ENCODE measurements around the gene DHH. TPM values are rescaled to one million over a fixed set of nuclear protein-coding genes. Genes with fewer than 3 reads are reported as not detected.
A peak's percentile ranks its signal among the peaks of the same experiment; 100 is the strongest.

Gene DHH
- total and polyA plus RNA-seq, 5 experiments from 2014 or later: 0.27 to 0.47 TPM; not detected in 3

DNA sequence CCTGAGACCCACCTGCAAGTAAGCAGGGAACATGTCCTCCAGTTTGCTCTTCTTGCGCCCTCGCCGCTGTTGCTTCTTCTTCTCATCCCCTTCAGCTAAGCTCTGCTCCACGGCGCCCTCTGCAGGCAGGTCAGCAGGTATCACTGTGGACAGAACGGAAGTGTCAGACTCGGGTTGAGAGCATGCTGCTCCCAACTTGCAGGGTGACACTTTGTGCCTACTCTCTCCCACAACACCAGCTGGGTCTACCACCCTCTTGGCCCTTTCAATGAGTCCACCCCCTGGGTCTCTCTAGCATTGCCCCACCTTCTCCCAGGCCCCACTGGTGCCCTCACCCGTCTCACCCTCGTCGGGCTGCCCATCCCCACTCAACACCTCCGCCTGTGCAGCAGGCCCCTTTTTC lies 50.7 kb downstream of the DHH start:
- H3K36me3 Mint-ChIP-seq: peaks cover 0 to 97% (median 14%) of the 10 kb centered on the region in 3 donors
- H3K4me1 Mint-ChIP-seq: peaks cover 3 to 13% (median 7%) of the 10 kb centered on the region in 4 donors
- no peak overlapping the region for H3K4me3 Mint-ChIP-seq
- H3K27ac Mint-ChIP-seq: peak overlapping the region in 7 of 10 donors; percentile 24 to 92 (median 86)
- peak; percentile 65 to 90 (median 74) for DNase-seq
- POLR2A ChIA-PET: interaction anchor here (1.4 kb wide), 1 partner anchor 14 kb away, joined by 6 read pairs; no protein-coding TSS in a partner anchor
- peak; percentile 91 to 95 for ATAC-seq
- no peaks in the 10 kb centered on the region for H3K27me3 Mint-ChIP-seq
- no peaks in the 10 kb centered on the region for H3K9me3 Mint-ChIP-seq

DNA sequence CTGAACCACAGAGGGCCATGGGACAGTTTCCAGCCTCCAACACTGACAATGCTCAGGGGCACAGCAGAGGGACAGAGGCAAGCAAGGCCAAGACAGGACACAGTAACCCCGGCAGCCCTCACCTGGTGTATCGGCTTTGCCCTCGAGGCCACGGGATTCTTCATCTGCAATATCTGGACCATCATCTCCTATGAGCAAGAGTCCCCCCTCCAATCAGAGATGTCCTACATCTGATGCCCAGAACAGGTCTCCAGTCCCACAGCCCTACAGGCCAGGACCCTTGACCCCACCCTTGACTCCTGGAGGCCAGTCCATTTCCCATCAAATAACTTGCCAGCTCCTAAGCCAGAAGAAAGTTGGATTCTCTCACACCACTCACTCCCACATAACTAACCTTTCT lies 51.4 kb downstream of the DHH start:
- Mint-ChIP-seq H3K36me3 (peaks cover 0 to 97% (median 13%) of the 10 kb centered on the region in 3 donors), H3K9me3 (no peaks in the 10 kb centered on the region), H3K27me3 (no peaks in the 10 kb centered on the region), H3K4me1 (peaks cover 3 to 13% (median 7%) of the 10 kb centered on the region in 4 donors), H3K4me3 (no peak overlapping the region), H3K27ac (peak overlapping the region in 7 of 10 donors; percentile 24 to 92 (median 86))
- POLR2A ChIA-PET: interaction anchor here (1.4 kb wide), 1 partner anchor 14 kb away, joined by 6 read pairs; no protein-coding TSS in a partner anchor
- no peak for DNase-seq
- no peak for ATAC-seq

DNA sequence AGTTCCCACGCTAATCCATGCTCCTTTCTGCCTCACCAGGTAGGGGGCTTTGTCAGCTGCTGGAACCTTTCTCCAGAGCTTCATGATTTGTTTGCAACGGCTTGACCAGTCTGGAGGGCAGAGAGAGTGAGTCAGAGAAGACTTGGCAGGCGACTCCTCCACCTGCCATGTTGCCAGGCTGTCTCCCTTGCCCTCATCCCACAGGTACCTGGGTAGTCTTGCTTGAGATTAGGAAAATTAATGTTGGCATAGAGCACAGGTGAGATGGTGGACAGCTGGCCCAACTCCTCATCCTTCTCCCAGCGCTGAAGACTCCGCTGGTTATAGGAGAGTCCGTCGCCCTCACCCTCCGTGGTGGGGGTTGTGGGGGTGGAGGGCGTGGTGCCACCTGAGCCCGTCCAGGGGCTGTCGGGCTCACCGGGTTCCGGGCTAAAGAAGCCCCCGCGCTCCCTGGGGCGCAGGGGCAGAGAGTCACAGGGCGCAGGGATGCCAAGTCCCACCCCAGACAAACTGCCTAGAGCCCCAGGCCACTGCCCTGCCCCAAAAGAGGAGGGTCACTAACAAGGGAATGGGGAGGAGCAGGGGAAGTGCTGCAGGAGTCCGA lies 52.6 kb downstream of the DHH start:
- ATAC-seq (no peak), DNase-seq (no peak)
- POLR2A ChIA-PET: interaction anchor here (1.3 to 1.4 kb wide), 2 partner anchors 13 to 89 kb away, joined by 3 read pairs; no protein-coding TSS in a partner anchor
- Mint-ChIP-seq H3K4me3 (peak overlapping the region in 1 of 10 donors; percentile 56), H3K27me3 (no peaks in the 10 kb centered on the region), H3K9me3 (no peaks in the 10 kb centered on the region), H3K27ac (peak overlapping the region in 3 of 10 donors; percentile 32 to 73 (median 47)), H3K36me3 (peaks cover 0 to 94% (median 6%) of the 10 kb centered on the region in 3 donors), H3K4me1 (peaks cover 3 to 13% (median 6%) of the 10 kb centered on the region in 4 donors)

DNA sequence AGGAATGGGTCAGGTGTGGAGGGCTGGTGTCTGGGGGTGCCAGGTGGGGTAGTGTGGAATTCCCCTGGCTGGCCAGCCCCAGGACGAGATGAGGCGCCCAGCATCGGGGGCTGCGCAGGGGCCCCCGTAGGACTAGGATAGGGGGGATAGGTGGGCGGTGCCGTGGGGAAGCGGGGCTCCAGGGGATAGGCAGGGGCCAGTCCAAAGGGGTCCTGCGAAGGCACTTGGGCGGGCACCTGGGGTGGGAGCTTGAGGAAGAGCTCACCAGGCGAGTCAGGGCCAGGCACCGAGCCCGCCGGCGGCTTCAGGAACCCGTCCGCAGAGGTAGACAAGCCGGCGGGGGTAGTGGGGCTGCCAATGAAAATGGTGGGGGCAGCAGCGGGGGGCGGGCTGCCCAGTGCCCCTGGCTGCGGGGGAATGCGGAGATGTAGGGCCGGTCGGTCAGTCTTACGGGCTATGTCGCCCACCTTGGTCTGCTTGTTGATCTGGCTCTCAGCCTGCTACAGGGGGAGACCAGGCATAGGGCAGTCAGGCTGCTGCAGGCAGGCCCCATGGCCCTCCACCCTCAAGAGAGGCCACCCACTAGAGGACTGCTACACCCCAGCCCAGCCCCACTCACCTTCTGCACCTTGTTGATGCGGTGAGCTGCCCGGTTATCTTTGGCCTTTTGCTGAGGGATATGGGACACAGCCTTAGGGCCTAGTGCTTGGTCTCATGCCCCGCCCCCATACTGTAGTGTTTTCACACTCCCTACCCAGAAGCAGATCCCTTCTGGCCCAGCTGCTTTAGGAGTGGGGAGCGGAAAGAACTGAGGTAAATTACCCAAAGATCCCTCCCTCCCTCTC lies 53.3 kb downstream of the DHH start:
- ATAC-seq (no peak), DNase-seq (no peak)
- H3K4me3 Mint-ChIP-seq: no peak overlapping the region
- POLR2A ChIA-PET: interaction anchor here (1.3 to 1.4 kb wide), 2 partner anchors 13 to 89 kb away, joined by 3 read pairs; no protein-coding TSS in a partner anchor
- no peaks in the 10 kb centered on the region for H3K9me3 Mint-ChIP-seq
- peaks cover 3 to 13% (median 6%) of the 10 kb centered on the region in 4 donors for H3K4me1 Mint-ChIP-seq
- peak overlapping the region in 1 of 10 donors; percentile 32 for H3K27ac Mint-ChIP-seq
- peaks cover 0 to 91% (median 6%) of the 10 kb centered on the region in 3 donors for H3K36me3 Mint-ChIP-seq
- no peaks in the 10 kb centered on the region for H3K27me3 Mint-ChIP-seq

DNA sequence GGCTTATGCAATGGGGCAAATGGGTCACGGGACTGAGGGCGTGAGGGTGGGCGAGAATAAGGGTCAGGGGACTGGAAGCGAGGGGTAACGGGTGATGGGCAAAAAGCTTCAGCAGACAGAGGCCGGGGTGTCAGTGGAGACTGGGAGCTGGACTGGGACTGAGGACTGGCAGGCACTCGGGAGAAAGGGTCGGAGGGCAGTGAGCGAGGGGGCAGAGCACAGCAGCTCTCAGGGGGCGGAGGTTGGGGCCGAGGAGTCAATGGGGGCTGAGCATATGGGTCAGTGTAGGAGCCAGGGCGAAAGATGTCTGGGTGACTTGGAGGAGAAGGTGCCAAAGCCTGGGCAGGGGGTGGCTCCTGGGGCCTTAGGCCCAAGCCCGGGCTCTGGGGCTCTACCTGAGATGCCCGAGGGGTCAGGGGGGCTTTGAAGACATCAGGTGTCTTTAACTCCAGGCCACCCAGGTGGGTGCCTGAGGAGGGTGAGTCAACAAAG lies 54.2 kb downstream of the DHH start:
- DNase-seq: no peak
- POLR2A ChIA-PET: interaction anchor here (0.7 to 1.4 kb wide), 4 partner anchors 9 to 90 kb away, joined by 3 read pairs; no protein-coding TSS in a partner anchor
- Mint-ChIP-seq H3K4me3 (no peak overlapping the region), H3K27me3 (no peaks in the 10 kb centered on the region), H3K27ac (peak overlapping the region in 1 of 10 donors; percentile 4), H3K36me3 (peaks cover 0 to 91% (median 7%) of the 10 kb centered on the region in 3 donors), H3K4me1 (peaks cover 3 to 13% (median 6%) of the 10 kb centered on the region in 4 donors), H3K9me3 (no peaks in the 10 kb centered on the region)
- ATAC-seq: no peak

DNA sequence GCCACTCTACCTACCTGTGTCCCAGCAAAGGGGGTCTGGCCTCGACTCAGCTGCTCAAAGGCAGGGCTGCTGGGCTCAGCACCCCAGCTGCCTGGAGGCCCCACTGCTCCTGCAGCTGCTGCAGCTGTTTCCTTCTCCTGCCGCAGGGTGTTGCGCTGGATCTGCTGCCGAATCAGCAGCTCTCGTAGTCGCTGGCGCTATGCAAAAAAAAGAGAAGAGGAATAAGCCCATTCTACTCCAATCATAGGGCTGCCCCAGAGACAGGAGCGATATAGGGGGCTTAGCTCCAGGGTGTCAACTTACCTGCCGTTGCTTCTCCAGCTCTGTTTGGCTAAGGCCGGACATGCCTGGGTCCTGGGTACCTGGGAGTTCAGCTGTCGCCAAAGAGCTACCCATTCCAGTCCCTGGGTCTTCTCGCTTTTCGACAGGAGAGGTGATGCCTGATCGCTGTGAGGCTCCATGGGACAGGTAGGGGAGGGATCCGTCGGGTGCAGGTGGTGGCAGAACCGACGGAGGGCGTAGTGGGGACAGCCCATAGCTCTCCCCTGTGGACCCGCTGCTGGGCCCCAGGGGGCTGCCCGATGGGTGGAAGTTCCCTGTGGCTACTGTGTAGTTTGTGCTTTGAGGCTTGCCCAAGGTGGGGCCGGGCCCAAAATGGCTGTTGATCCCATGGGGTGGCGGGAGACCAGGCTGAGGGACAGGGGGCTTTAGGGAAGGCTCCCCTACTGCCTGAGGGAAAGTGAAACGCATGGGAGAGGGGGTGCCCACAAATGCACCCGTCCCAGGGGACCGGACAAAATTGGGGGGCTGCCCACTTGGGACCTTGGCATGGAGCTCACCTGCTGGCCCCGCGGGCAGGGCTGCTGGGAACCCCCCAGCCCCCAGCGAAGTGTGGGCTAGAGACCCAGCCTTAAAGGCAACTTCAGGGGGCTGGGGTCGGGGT lies 54.9 kb downstream of the DHH start:
- peak overlapping the region in 1 of 10 donors; percentile 4 for H3K27ac Mint-ChIP-seq
- no peak for DNase-seq
- POLR2A ChIA-PET: interaction anchor here (0.7 to 1.1 kb wide), 2 partner anchors 8 to 19 kb away, joined by 3 read pairs; no protein-coding TSS in a partner anchor
- no peak overlapping the region for H3K4me3 Mint-ChIP-seq
- no peak for ATAC-seq
- H3K27me3 Mint-ChIP-seq: no peaks in the 10 kb centered on the region
- no peaks in the 10 kb centered on the region for H3K9me3 Mint-ChIP-seq
- peaks cover 3 to 12% (median 6%) of the 10 kb centered on the region in 4 donors for H3K4me1 Mint-ChIP-seq
- peaks cover 0 to 90% (median 7%) of the 10 kb centered on the region in 3 donors for H3K36me3 Mint-ChIP-seq

DNA sequence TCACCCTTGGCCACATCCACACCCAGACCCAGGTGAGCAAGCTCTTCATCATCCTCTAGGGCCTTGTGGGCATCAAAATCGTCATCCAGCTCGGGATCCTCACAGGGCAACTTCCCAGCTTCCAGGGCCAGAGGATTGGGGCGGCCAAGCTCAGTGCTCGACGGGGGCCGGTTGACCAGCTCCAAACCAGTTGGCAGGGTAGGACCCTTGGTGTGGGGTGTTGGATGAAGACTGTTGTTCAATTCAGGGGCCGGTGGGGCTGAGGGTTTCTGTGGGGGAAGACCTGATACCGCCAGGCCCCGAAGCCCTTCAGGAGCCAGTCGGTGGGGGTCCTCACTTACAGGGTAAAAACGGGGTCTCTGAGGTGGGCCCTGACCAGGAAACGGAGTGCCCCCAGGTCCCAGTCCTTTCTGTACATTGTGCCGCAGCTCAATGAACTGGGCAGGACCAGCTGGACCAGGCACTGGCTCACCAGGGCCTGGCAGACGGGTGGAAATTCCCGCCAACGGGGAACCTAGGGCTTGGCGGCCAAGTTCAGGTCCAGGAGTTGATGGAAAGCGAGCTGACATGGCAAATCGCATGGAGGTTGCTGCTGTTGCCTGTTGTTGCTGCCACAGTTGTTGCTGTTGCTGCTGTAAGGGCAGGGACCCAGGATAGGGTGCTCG lies 56.2 kb downstream of the DHH start:
- H3K36me3 Mint-ChIP-seq: peaks cover 0 to 88% (median 2%) of the 10 kb centered on the region in 3 donors
- H3K27me3 Mint-ChIP-seq: no peaks in the 10 kb centered on the region
- H3K4me3 Mint-ChIP-seq: no peak overlapping the region
- no peaks in the 10 kb centered on the region for H3K9me3 Mint-ChIP-seq
- H3K27ac Mint-ChIP-seq: no peak overlapping the region
- ATAC-seq (no peak), DNase-seq (no peak)
- POLR2A ChIA-PET: no interaction called here
- H3K4me1 Mint-ChIP-seq: peaks cover 0 to 2% (median under 1%) of the 10 kb centered on the region in 4 donors

DNA sequence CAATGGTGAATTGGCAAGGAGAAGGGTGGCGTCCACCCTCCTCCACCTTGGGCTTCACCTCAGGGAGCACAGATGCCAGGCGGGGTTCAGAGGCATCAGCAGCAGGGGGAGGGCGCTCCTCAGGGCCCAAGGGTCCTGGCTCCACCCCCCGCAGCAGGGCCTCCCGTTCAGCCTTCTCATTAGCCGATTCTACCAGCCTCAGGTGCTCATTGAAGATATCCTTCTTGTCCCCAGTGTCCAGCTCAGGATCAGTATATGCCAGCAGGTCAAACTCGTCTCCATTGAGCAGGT lies 56.7 kb downstream of the DHH start:
- ATAC-seq: no peak
- POLR2A ChIA-PET: interaction anchor here (1.0 kb wide), 1 partner anchor 22 kb away, joined by 3 read pairs; the partner anchor contains the start of gene KMT2D
- DNase-seq: no peak
- no peaks in the 10 kb centered on the region for H3K9me3 Mint-ChIP-seq
- H3K27ac Mint-ChIP-seq: no peak overlapping the region
- peaks cover 0 to 87% (median 2%) of the 10 kb centered on the region in 3 donors for H3K36me3 Mint-ChIP-seq
- H3K27me3 Mint-ChIP-seq: no peaks in the 10 kb centered on the region
- H3K4me3 Mint-ChIP-seq: no peak overlapping the region
- H3K4me1 Mint-ChIP-seq: peaks cover 0 to 2% (median under 1%) of the 10 kb centered on the region in 4 donors

DNA sequence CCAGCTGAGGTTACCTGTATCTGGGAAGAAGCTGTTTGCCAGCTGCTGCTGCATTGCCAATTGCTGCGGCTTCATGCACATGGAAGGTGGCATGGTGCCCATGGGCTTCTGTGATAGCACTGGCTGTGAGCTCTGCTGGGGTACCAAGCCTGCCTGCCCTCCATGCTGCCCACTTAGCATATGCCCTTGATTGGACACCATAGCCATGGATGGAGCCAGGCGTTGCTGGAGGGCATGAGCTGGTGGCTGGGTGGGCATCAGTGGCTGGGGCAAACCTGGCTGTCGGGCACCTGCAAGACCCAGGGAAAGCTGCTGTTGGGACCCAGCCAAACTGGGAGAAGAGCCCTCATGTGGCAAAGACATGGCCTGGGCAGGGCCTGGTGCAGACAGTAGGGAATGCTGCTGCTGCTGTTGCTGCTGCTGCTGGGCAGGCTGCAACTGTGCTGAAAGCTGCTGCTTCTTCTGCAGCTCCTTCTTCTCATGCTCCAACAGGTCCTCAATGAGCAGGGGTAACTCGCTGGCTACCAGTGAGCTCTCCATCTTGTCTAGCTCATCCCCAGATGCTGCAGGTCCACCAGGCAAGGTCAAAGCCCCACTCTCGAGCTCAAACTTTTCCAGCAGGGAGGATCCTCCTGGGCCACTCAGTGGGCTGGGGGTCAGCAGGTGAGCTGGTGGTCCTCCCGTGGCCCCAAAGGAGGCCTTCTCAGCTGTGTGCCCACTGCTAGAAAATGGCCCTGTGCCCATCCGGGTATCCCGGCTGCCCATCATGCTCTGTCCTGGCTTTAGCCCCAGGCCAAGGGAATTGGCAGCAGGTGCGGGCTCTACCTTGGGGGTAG lies 57.3 kb downstream of the DHH start:
- POLR2A ChIA-PET: interaction anchor here (0.6 to 1.0 kb wide), 3 partner anchors 23 to 185 kb away, joined by 3 read pairs; partner anchors contain the start of genes DDX23 and KMT2D
- peaks cover 0 to 87% (median 2%) of the 10 kb centered on the region in 3 donors for H3K36me3 Mint-ChIP-seq
- H3K27ac Mint-ChIP-seq: peak overlapping the region in 1 of 10 donors; percentile 37
- no peaks in the 10 kb centered on the region for H3K9me3 Mint-ChIP-seq
- peaks cover 0 to 4% (median under 1%) of the 10 kb centered on the region in 4 donors for H3K4me1 Mint-ChIP-seq
- no peak overlapping the region for H3K4me3 Mint-ChIP-seq
- no peak for ATAC-seq
- H3K27me3 Mint-ChIP-seq: no peaks in the 10 kb centered on the region
- DNase-seq: no peak
